Islet of Langerhans (tissue), 1 donor: ENCODE data around the gene RILP.

Experiments
- FAIRE-seq: peaks from one replicate; lab custom pipeline; 2011; peaks lifted over from hg19 to GRCh38; lab: Jason Lieb, UNC

The RILP gene

DNA sequence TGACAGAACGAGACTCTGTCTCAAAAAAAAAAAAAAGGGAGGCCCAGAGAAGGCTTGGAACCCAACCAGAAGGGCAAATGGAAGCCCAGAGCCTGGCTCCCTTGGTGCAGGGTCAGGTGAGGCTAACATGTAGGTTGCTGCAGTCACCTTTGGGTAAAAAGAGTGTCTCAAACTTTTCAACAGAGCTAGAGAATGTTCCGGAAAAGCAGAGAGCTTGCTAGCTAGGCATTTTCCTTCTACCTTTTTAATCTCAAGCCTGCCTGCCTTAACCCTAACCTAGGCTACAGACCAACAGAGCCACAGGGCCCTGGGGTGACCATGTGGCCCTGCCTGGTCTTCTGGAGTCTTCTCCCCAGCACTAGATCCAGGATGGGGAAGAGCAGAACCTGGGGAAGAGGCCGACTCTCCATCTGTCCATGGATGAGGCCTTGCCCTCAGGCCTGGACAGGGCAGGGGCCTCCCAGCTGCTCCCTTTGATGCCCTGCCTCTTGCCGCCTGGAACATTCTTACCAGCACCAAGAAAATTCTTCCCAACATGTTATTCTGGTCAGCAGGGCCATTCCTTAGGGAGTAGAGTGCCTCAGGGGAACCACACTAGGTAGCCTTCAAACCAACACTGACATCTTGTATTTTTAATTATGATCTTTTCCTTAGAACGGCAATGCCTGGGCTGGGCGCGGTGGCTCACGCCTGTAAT, 51.1 kb downstream of the RILP start:
- no peak for FAIRE-seq

DNA sequence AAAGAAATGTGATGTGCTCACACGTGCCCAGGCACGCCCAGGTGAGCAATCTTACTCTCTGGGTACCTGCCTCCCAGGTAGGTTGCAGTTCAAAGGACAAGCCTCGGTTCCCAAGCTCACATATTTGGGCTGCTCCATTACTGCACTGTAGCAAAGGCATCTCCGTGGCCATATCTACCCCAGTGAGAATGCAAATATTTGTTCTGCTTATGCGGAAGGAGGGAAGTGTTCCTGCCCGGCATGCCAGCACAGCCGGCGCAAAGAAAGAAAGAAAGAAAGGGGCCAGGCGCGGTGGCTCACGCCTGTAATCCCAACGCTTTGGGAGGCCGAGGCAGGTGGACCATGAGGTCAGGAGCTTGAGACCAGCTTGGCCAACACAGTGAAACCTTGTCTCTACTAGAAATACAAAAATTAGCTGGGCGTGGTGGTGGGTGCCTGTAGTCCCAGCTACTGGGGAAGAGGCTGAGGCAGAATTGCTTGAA, 51.8 kb downstream of the RILP start:
- no peak for FAIRE-seq
